Measurements from ENCODE around the gene PER1.

Gene PER1

DNA sequence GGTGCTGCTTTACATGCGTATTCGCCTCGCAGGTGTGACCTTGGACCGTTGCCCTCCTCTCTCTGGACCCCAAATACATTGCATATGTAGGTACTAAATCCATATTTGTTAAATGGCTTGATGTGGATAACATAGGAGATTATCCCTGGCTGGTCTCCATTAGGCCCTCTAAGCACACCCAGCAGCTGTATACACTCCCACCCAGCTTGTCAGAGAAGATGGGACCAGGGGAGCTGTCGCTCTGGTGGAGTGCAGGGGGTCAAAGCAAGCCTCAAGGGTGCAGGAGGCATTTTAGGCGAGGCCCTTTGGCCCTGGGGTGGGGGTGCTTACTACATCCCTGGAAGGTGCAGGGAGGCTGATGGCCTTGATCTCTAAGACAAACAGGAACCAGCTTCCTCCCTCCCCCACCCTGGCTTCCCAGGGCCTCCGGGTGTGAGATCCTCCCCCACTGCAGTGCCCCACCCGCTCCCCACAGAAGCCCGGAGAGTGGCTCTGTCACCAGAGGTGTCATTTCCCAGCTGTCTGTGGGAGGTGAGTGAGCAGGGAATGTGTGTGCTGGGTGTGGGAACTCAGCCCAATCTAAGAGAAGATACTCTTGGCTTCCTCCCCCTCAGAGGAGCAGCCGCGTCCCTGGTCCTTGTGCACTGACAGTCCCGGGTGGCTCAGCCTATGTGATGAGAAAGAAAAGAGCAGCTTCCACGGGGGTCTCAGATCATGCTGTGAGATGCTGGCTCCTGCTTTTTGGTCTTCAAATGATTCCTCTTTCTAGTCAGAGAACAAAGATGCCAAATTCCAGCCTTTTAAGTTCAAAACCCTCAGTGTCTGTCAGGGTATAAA lies 12.0 kb upstream of the PER1 start:
- TF ChIP-seq, protein P1, sequence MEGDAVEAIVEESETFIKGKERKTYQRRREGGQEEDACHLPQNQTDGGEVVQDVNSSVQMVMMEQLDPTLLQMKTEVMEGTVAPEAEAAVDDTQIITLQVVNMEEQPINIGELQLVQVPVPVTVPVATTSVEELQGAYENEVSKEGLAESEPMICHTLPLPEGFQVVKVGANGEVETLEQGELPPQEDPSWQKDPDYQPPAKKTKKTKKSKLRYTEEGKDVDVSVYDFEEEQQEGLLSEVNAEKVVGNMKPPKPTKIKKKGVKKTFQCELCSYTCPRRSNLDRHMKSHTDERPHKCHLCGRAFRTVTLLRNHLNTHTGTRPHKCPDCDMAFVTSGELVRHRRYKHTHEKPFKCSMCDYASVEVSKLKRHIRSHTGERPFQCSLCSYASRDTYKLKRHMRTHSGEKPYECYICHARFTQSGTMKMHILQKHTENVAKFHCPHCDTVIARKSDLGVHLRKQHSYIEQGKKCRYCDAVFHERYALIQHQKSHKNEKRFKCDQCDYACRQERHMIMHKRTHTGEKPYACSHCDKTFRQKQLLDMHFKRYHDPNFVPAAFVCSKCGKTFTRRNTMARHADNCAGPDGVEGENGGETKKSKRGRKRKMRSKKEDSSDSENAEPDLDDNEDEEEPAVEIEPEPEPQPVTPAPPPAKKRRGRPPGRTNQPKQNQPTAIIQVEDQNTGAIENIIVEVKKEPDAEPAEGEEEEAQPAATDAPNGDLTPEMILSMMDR (IDR thresholded peaks at IDR 0.05; ENCODE audit: extremely low read depth, missing control alignments), result no peak
- no peak for DNase-seq (ENCODE audit: low spot score)

- TF ChIP-seq, protein P1 (IDR thresholded peaks at IDR 0.05; ENCODE audit: extremely low read depth, missing control alignments), result no peak
Measured at GRCh38 chr17:8162997-8163977, 11.1 kb upstream of the PER1 start.

DNA sequence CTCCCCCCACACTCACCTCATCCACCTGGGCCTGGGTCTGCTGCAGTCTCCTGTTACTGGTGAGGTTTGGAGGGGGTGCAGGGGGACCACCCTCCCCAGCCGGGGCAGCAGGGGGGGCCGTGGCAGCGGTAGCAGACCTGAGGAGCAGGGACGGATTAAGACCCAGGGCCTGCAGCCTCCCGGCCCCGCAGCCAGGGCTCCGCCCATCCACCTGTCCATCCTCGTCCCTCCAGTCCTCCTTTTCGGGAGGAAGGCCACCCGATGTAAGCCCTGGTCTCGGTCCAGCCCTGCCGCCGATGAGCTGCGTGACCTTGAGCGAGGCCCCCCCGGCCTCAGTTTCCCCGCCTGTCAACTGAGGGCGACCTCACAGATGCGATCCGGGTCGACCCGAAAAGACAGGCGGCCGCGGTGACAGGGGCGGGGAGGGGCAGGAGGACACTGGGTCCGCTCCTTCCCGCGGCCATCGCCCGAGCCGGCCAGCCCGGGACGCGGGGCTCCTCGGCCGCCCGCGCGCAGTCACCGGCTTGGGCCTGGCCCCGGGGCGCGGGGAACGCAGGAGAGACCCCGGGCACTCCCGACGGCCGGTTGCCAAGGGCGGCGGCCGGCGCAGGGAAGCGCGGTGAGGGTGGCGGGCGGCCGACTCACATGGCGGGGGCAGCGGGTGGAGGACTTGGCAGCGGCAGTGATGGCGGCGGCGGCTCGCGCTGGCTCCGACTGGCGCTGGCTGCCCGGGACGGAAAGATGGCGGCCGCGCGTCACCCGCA lies 10.2 kb upstream of the PER1 start, which contains the start of gene VAMP2:
Gene VAMP2 (minus strand): TSS at position 716 of the 764 bp plus-strand sequence. CDS start 69 bp downstream, at position 647.
- DNase-seq (ENCODE audit: low spot score), result peak; percentile 90
- TF ChIP-seq, protein P1 (IDR thresholded peaks at IDR 0.05; ENCODE audit: extremely low read depth, missing control alignments), result no peak

More at GRCh38 chr17:8162997-8163977, 11.1 kb upstream of the PER1 start:
- no peak for DNase-seq (ENCODE audit: low spot score)

DNA sequence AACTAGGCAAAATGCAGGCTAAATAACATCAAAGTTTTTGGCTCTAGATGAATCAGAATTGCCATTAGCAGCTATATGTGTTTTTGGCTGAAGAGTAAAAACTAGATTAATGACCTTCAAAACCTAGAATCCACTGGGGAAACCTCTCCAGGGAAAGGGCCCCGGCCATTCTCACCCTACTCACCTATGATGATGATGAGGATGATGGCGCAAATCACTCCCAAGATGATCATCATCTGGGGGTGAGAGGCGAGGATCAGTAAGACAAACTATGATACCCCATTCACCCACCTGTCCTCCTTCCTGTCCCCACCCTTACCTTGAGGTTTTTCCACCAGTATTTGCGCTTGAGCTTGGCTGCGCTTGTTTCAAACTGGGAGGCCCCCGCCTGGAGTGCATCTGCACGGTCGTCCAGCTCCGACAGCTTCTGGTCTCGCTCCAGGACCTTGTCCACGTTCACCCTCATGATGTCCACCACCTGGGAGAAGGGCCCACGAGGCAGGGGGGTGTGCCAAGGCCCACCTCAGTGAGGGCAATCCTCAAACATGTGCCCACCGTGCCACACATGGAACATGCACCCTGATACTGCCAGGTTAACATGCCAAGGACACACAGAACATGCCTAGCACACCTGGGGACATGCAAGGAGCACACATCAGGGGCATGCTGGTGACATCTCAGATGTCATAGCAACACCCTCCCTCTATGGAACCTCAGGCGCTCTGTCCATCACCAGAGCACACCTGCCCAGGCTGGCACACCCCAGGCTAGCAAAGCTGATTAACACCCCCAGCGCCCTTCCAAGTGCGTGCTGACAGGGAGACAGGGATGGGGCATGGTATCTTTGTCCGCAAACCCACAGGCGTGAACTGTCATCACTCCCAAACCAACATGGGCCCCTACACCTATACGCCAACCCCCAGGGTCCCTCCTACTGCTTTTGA lies 9.4 kb upstream of the PER1 start:
- no peak for DNase-seq (ENCODE audit: low spot score)
- TF ChIP-seq, protein P1 (IDR thresholded peaks at IDR 0.05; ENCODE audit: extremely low read depth, missing control alignments), result no peak

GRCh38 chr17:8160741-8161221 lies 8.6 kb upstream of the PER1 start:
- TF ChIP-seq, protein P1 (IDR thresholded peaks at IDR 0.05; ENCODE audit: extremely low read depth, missing control alignments), result no peak
- DNase-seq (ENCODE audit: low spot score), result no peak

DNA sequence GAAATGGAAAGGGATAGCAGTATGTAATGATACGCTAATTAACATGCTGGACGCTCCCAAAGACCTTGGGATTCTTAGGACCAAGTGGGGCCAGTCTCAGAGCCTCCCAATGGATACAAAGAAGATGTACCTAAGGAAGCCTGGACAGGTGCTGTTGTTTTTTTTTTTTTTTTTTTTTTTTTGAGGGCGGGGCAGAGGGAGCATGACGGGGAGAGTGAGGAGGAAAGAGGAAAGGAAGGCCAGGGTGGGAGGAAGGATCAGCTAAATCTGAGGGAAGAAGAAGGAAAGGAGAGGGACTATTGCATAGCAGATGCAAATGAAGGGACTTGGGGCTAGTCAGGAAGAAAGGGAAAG lies 8.0 kb upstream of the PER1 start:
- TF ChIP-seq, protein P1 (IDR thresholded peaks at IDR 0.05; ENCODE audit: extremely low read depth, missing control alignments), result no peak
- DNase-seq (ENCODE audit: low spot score), result no peak
